ENCODE data around the gene CTDP1. TPM values are rescaled to one million over a fixed set of nuclear protein-coding genes. Genes with fewer than 3 reads are reported as not detected.

CTDP1 gene, protein sequence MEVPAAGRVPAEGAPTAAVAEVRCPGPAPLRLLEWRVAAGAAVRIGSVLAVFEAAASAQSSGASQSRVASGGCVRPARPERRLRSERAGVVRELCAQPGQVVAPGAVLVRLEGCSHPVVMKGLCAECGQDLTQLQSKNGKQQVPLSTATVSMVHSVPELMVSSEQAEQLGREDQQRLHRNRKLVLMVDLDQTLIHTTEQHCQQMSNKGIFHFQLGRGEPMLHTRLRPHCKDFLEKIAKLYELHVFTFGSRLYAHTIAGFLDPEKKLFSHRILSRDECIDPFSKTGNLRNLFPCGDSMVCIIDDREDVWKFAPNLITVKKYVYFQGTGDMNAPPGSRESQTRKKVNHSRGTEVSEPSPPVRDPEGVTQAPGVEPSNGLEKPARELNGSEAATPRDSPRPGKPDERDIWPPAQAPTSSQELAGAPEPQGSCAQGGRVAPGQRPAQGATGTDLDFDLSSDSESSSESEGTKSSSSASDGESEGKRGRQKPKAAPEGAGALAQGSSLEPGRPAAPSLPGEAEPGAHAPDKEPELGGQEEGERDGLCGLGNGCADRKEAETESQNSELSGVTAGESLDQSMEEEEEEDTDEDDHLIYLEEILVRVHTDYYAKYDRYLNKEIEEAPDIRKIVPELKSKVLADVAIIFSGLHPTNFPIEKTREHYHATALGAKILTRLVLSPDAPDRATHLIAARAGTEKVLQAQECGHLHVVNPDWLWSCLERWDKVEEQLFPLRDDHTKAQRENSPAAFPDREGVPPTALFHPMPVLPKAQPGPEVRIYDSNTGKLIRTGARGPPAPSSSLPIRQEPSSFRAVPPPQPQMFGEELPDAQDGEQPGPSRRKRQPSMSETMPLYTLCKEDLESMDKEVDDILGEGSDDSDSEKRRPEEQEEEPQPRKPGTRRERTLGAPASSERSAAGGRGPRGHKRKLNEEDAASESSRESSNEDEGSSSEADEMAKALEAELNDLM
- total RNA-seq, result 10 to 100 TPM; 44.4 to 44.6 TPM

DNA sequence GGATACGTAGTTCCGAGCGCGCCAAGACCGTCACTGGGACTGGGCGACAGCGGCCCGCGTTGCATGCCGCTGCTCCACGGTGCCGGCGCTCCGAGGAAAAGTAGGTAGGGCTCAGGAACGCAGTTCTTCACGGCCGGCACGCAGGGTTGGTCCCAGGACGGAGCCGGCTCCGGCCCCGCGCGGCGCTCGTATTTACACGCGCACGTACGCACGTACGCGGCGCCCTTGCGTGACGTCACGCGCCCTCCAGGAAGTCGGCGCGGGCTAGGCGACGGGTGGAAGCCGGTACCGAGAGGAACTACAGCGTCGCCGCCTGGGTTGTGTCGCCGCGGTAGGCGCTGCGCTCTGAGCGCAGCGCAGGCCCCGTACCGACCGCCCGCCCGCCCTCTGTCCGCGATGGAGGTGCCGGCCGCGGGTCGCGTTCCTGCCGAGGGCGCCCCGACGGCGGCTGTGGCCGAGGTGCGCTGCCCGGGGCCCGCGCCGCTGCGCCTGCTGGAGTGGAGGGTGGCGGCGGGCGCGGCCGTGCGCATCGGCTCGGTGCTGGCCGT is at the start of gene CTDP1:
TSS of gene CTDP1 (plus strand) at position 252 of the 548 bp plus-strand sequence. CDS start at position 397, 145 bp downstream.
- Mint-ChIP-seq H3K4me3 (peak within 1 kb of the TSS; percentile 90), H3K9me3 (peaks cover 2% of the 10 kb centered on the region), H3K36me3 (peaks cover 60% of the 10 kb centered on the region), H3K27me3 (no peaks in the 10 kb centered on the region), H3K27ac (peak within 1 kb of the TSS; percentile 99), H3K4me1 (peaks cover 57% of the 10 kb centered on the region)
- peak; percentile 90 for DNase-seq

DNA sequence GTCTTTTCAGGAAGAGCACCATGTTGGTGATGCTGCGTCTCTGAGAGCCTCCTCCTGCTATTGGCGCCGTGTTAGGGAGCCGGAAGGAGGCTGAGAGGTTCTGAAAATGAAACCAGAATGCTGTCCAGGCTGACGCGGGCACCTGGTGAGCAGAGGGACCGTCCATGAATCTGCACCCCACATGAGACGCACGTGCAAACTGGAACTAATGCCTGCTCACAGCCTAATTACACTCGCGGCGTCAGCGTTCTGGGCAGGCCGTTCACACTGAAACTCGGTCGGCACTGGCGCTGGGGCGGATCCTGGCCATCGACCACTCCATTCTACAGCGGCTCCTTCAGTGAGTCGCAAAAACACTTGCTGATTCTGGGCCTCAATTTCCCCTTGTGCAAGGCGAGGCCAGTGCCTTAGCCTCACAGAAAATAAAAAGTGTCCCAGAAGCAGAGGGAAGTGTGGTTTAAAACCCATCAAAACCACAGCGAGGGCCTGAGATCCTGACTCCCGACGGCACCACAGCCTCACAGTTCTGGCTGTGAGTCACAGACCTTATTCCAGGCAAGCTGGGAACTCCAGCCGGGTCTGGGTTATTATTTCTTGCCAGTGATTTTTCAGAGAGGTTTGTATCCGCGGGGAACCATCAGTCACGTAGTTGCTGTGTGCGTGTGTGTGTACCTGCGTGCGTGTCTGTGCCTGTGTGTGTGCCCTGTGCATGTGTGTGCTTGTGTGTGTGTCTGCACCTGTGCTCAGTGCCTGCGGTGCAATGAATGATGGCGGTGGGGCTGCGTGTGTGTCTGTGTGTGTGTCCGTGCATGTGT is 49.1 kb upstream of the CTDP1 start:
- Mint-ChIP-seq H3K27ac (no peak overlapping the region), H3K4me1 (peaks cover 7% of the 10 kb centered on the region), H3K4me3 (no peak overlapping the region), H3K36me3 (no peaks in the 10 kb centered on the region), H3K9me3 (peaks cover 7% of the 10 kb centered on the region), H3K27me3 (peaks cover 4% of the 10 kb centered on the region)
- DNase-seq, result no peak

DNA sequence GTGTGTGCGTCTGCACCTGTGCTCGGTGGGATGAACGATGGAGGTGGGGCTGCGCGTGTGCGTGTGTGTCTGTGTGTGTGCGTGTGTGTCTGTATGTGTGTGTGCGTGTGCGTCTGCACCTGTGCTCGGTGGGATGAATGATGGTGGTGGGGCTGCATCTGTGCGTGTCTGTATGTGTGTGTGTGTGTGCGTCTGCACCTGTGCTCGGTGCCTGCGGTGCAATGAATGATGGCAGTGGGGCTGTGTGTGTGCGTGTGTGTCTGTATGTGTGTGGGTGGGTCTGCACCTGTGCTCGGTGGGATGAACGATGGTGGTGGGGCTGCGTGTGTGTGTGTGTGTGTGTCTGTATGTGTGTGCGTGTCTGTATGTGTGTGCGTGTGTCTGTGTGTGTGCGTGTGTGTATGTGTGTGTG is 48.5 kb upstream of the CTDP1 start:
- Mint-ChIP-seq H3K27ac (no peak overlapping the region), H3K36me3 (no peaks in the 10 kb centered on the region), H3K4me3 (no peak overlapping the region), H3K27me3 (no peaks in the 10 kb centered on the region), H3K9me3 (peaks cover 7% of the 10 kb centered on the region), H3K4me1 (peaks cover 7% of the 10 kb centered on the region)
- DNase-seq, result no peak

DNA sequence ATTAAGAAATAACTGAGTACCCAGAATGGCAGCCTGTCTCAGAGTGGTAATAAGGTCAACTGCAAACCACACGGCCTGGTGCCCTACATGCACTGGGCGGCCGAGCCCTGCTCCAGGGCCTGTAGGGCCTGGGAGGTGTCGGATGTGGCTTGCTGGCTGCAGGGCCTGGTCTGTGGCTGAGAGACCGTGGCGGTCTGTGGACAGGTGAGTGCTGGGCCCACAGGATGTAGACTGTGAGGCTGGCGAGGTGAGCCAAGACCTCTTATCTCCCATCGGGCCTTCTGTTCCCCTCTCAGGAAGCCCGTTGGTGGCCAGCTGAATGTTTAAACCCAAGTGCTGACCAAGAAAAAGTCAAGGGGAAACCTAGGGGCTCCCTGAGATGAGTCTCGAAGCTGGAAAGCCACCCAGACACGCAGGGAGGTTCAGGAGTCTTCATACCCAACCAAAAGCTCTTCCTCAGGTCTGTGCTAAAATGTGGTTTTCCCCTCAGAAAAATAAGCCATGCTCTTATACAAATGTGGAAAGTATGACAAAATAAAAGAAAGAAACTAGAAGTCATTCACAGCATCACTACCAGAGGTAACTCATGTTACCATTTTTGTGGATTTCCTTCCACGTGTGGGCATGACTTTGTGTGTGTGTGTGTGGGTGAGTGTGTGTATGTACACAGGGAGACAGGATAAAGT is 47.7 kb upstream of the CTDP1 start:
- Mint-ChIP-seq H3K36me3 (no peaks in the 10 kb centered on the region), H3K4me3 (no peak overlapping the region), H3K27me3 (no peaks in the 10 kb centered on the region), H3K9me3 (peaks cover 7% of the 10 kb centered on the region), H3K4me1 (peaks cover 7% of the 10 kb centered on the region), H3K27ac (no peak overlapping the region)
- DNase-seq, result no peak

DNA sequence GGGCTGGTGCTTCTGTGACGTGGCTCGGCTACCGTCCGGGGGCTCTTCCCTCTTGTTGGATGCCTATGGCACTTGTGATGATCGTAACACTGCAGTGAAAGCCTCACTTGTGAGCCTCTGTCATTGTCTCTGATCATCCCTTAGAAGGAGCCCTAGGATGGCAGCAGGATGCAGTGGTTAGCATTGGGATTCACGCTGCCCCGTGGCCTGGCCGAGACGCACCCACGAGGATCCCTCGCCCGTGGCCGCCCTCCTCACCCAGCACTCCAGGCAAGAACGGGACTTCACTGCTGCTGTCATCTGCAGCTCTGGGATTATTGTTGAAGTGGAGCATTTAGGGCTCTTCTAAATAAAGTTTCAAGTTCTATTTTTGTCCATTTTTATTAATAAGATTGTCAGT is 46.8 kb upstream of the CTDP1 start:
- Mint-ChIP-seq H3K9me3 (peaks cover 7% of the 10 kb centered on the region), H3K36me3 (no peaks in the 10 kb centered on the region), H3K27me3 (no peaks in the 10 kb centered on the region), H3K4me3 (no peak overlapping the region), H3K4me1 (peaks cover 7% of the 10 kb centered on the region), H3K27ac (no peak overlapping the region)
- DNase-seq, result no peak

DNA sequence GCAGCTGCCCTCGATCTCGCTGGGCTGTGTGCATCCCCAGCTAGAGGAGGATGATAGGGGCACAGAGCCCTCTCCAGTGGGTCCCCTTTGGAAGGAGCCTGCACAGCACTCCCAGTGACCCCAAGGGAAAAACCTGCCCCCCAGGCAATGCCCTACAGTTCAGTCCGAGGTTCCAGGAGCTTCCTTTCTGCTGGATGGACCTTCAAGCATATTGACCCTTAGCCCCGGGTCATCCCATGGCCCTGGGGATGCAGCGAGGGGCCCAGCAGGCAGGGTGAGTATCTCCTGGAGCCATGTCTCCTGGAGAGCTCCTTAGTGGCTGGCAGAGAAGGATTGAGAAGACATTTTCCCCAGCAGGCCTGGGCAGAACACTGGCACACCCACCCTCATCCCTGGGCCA is 45.4 kb upstream of the CTDP1 start:
- Mint-ChIP-seq H3K4me1 (peaks cover 7% of the 10 kb centered on the region), H3K36me3 (no peaks in the 10 kb centered on the region), H3K9me3 (peaks cover 7% of the 10 kb centered on the region), H3K4me3 (no peak overlapping the region), H3K27ac (no peak overlapping the region), H3K27me3 (peaks cover 5% of the 10 kb centered on the region)
- no peak for DNase-seq

DNA sequence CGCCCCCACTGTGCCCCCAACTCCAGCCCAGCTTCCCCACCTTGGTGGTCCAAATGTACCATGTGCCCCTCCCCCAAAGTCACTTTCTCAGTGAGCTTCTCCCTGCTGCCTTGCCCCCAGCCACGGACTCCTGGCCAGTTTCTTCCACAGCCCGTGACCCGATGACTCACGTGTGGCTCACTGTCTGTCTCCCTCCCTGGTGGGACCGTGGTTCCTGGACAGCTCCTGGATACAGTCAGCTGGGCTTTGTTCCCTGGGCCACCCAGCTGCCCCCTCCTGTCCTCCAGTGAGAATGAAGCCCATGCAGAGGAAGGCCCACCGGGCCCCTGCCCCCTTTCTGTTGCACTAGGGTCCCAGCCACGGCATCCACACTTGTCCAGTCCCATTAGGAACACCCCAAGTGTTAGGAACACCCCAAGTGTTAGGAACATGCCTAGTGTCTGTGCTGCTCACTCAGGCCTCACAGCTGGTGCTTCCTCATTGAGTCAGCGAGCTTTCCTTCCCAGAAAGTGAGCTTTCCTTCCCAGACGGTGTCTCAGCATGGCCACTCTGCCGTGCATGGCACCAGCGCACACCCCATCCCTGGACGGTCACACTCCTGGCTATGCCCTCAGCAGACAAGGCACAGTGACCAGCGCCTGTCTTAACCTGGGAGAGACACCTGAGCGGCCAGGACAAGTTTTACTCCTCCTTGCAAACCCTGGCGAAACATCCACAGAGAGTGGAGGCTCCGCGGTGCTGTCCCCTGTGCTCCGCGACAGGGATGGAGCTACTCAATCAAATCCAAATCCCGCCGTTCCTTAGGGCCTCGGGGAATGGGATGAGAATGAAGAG is 44.8 kb upstream of the CTDP1 start:
- no peak overlapping the region for H3K27ac Mint-ChIP-seq
- H3K36me3 Mint-ChIP-seq, result no peaks in the 10 kb centered on the region
- no peak overlapping the region for H3K4me3 Mint-ChIP-seq
- H3K4me1 Mint-ChIP-seq, result peaks cover 7% of the 10 kb centered on the region
- H3K27me3 Mint-ChIP-seq, result peaks cover 9% of the 10 kb centered on the region
- DNase-seq, result no peak
- H3K9me3 Mint-ChIP-seq, result peaks cover 7% of the 10 kb centered on the region

DNA sequence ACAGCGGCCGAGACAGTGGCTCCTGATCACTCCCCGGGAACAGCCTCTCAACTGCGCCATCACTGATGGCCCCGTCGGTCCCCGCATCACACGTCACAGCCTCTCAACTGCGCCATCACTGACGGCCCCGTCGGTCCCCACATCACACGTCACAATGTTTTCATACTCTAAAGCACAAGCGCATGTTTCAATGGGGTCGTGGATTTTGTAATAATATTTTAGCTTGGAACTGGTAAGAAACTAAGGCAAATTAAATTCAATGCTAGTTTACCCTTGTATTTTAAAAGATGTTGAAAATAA is 44.2 kb upstream of the CTDP1 start:
- H3K4me3 Mint-ChIP-seq, result no peak overlapping the region
- peaks cover 7% of the 10 kb centered on the region for H3K4me1 Mint-ChIP-seq
- H3K36me3 Mint-ChIP-seq, result no peaks in the 10 kb centered on the region
- H3K27ac Mint-ChIP-seq, result no peak overlapping the region
- H3K27me3 Mint-ChIP-seq, result peaks cover 9% of the 10 kb centered on the region
- no peak for DNase-seq
- peaks cover 7% of the 10 kb centered on the region for H3K9me3 Mint-ChIP-seq

DNA sequence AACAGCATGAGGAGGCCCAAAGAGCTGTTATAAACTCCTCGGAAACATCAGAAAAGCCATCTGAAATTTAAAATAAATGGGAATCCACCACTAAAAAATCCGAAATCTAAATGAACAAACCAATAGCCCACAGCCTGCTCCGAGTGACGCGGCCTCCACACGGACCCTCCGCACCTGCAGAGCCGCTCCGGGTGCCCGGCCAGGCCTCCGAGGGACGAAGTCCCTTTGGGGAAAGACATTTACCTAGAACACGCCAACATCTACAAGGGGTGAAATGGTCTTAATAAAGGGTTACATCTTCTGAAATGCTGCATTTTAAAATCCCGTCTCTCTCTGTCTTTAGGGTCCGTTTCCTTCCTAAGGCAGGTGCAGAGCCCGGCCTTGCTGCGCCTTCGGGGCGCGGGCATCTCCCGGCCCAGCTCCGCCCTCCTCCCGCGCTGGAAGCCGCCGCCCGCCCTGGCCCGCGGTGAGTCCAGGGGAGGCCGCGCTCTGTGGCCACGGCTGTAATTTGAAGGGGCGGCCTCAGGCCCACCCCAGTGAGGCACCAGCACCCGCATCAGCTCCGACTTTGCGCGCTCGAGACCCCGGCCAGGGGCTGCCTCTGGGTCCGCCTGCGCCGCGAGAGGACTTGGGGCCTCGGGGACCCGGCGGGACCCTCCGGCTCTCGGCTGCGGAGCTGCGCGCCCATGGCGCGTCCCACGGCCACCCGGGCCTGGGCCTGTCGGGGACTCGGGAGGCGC is 42.3 kb upstream of the CTDP1 start:
- no peak for DNase-seq
- no peak overlapping the region for H3K4me3 Mint-ChIP-seq
- H3K4me1 Mint-ChIP-seq, result no peaks in the 10 kb centered on the region
- H3K9me3 Mint-ChIP-seq, result peaks cover 4% of the 10 kb centered on the region
- H3K27ac Mint-ChIP-seq, result no peak overlapping the region
- H3K36me3 Mint-ChIP-seq, result no peaks in the 10 kb centered on the region
- peaks cover 9% of the 10 kb centered on the region for H3K27me3 Mint-ChIP-seq

DNA sequence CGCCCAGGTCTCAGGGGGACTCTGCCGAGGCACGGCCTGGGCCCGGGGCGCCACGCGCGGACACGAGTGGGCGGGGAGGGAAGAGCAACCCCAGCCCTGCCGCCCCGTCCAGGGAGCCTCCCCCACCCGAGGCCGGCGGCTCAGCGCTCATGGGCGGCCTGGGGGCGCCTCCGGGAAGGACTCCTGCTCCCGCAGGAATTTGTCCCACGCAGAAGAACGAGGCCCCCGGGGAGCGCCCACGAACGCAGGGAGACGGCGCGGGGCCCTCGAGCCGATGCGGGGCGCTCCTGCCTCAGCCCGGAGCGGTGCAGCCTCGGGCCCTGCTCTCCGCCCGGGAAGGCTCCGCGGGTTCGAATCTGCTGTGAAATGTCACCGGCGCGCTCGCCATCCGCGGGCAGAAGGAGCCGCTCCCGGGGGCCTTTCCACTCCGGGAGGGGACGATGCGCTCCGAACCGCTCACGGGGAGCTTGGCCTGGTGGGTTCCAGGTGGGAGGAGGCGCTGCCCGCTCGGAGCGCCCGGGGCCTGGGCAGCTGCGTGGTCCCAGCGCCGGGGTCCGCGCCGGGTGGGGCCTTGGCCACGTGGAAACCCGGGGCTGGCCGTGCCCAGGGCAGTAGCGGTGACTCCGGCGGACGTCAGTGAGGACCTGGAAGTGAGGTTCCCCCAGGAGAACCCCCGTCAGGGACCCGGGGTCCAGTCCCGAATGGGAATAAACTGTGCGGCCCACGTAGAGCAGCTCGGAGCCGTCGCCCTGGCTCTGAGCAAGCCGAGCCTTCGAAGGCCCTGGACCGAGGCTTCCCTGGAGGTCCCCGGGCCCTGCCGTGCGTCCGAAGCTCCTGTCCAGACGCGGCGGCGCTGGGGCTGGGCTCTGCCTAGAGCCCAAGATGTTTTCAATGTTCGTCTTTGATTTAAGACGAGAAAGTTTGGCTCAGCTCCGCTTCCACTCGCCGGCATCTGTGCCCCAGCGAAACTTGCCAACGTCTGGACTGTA is 41.4 kb upstream of the CTDP1 start:
- no peaks in the 10 kb centered on the region for H3K36me3 Mint-ChIP-seq
- H3K27ac Mint-ChIP-seq, result no peak overlapping the region
- no peak overlapping the region for H3K4me3 Mint-ChIP-seq
- peaks cover 9% of the 10 kb centered on the region for H3K27me3 Mint-ChIP-seq
- H3K4me1 Mint-ChIP-seq, result peaks cover 7% of the 10 kb centered on the region
- DNase-seq, result no peak
- peaks cover 4% of the 10 kb centered on the region for H3K9me3 Mint-ChIP-seq

DNA sequence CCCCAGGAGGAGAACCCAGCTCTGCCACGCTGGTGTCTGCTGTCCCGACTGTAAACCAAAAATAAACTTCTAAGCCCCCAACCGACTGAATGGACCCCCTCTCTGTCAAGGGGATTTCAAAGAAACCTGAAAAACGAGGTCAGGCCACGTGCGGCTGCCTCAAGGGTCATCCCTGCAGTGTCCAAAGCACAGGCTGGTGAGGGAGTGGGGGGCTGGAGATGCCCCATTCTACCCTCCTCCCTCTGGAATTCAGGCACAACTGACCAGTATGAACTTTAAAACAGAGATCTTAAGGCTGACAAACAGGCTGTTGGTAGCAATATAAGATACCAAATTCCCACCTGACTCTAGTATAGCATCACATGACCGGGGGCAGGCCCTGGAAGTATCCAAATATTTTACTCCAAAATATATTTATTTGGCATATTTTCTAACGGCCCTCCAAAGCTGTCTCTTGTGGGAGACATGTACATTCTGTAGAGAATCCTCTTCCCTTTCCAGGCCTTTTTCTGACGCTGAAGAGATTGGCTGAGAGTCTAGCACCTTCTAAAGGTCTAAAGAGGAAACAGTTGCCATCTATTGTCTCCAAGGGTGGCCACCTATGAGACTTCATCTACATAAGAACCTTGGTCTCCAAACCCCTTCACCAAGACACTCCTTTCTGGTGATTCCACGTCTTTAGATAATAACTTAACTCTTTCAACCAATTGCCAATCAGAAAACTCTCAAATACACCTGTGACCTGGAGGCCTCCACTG is 40.4 kb upstream of the CTDP1 start:
- Mint-ChIP-seq H3K4me1 (peaks cover 12% of the 10 kb centered on the region), H3K27ac (no peak overlapping the region), H3K9me3 (no peaks in the 10 kb centered on the region), H3K4me3 (no peak overlapping the region), H3K27me3 (peaks cover 9% of the 10 kb centered on the region), H3K36me3 (no peaks in the 10 kb centered on the region)
- DNase-seq, result no peak
